ENCODE measurements around the gene PLD1.

DNA sequence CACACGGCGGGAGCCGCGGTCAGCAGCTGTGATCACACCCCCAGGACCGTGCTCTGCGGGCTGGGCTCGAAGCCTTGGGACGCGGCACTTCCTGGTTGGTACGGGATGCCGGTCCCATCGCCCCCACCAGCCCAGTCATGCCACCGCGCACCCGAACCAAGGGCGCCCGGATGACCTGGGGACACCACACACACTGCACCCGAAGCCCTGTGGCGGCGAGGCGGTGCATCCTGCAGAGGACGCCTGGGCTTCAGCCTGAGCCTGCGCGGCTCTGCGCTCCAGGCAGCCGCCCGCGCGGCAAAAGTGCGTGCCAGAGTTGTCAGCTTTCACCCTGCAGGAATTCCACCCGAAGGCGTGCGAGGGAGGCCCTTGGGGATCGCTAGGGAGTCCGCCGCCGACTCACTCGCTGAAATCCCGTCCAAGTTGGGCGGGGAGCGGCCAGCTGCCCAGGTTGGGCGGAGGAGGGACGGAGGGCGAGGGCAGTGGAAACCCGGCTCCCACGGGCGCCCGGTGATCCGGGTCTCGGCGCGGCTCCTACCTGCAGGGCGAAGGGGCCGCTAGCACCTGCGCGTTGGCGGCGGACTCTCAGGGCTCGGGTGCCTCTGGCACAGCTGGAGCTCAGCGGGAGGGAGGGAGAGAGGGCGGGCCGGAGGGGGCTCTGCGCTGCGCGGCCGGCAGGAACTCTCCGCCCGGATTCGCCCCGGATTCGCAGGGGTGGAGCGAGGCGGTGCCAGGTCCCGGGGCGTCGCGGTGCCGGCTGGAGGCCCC, at the start of gene PLD1:
- TF ChIP-seq, protein P1, sequence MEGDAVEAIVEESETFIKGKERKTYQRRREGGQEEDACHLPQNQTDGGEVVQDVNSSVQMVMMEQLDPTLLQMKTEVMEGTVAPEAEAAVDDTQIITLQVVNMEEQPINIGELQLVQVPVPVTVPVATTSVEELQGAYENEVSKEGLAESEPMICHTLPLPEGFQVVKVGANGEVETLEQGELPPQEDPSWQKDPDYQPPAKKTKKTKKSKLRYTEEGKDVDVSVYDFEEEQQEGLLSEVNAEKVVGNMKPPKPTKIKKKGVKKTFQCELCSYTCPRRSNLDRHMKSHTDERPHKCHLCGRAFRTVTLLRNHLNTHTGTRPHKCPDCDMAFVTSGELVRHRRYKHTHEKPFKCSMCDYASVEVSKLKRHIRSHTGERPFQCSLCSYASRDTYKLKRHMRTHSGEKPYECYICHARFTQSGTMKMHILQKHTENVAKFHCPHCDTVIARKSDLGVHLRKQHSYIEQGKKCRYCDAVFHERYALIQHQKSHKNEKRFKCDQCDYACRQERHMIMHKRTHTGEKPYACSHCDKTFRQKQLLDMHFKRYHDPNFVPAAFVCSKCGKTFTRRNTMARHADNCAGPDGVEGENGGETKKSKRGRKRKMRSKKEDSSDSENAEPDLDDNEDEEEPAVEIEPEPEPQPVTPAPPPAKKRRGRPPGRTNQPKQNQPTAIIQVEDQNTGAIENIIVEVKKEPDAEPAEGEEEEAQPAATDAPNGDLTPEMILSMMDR (IDR thresholded peaks at IDR 0.05): peak in 2 of 5 experiments; percentile 13 to 25
- peak in 1 of 2 donors; percentile 1 for TF ChIP-seq POLR2A (IDR thresholded peaks at IDR 0.05)

Data from tibial nerve (tissue), 3 donors.